H9 (cell line): ENCODE measurements around the gene ZDHHC17. TPM values are rescaled to one million over a fixed set of nuclear protein-coding genes. Genes with fewer than 3 reads are reported as not detected.

Experiments used
- DNase-seq: peaks from one replicate; pipeline ENCODE4 v3.0.0-alpha.2; 2017
- H2AFZ ChIP-seq: one replicate; pipeline ENCODE4 v1.6.1; 2013; ENCODE audit warnings: mild to moderate bottlenecking, low read length, control low read depth, moderate library complexity
- H2AK5ac ChIP-seq: 2 replicates; pipeline ENCODE4 v1.6.1; 2013; ENCODE audit warnings: low read length, control low read depth, mixed read lengths; ENCODE audit not compliant: insufficient read length
- H2BK120ac ChIP-seq: one replicate; pipeline ENCODE4 v1.6.1; 2013; ENCODE audit warnings: low read depth, mild to moderate bottlenecking, low read length, control low read depth, inconsistent platforms; ENCODE audit not compliant: poor library complexity, severe bottlenecking
- H2BK12ac ChIP-seq: 2 replicates; pipeline ENCODE4 v1.6.1; 2013; ENCODE audit warnings: low read length, control low read depth, mixed read lengths, low read depth; ENCODE audit not compliant: insufficient read length
- H2BK15ac ChIP-seq: 2 replicates; pipeline ENCODE4 v1.6.1; 2013; ENCODE audit warnings: low read depth, low read length, control low read depth
- H2BK20ac ChIP-seq: one replicate; pipeline ENCODE4 v1.6.1; 2013; ENCODE audit warnings: low read depth, mild to moderate bottlenecking, low read length, control low read depth, inconsistent platforms; ENCODE audit not compliant: poor library complexity, severe bottlenecking
- H2BK5ac ChIP-seq: 2 replicates; pipeline ENCODE4 v1.6.1; 2013; ENCODE audit warnings: low read length, control low read depth, mixed read lengths; ENCODE audit not compliant: insufficient read length
- H3K14ac ChIP-seq: 2 replicates; pipeline ENCODE4 v1.6.1; 2013; ENCODE audit warnings: low read length, control low read depth; ENCODE audit not compliant: insufficient read depth
- H3K18ac ChIP-seq: 2 replicates; pipeline ENCODE4 v1.6.1; 2013; ENCODE audit warnings: low read depth, mild to moderate bottlenecking, mixed read lengths, low read length, control low read depth; ENCODE audit not compliant: insufficient read length
- H3K23ac ChIP-seq: 2 replicates; pipeline ENCODE4 v1.6.1; 2013; ENCODE audit warnings: low read length, control low read depth, mixed read lengths, low read depth; ENCODE audit not compliant: insufficient read length
- H3K23me2 ChIP-seq: 2 replicates; pipeline ENCODE4 v1.6.1; 2013; ENCODE audit warnings: low read depth, mild to moderate bottlenecking, mixed read lengths, low read length, control low read depth; ENCODE audit not compliant: insufficient read length, poor library complexity, severe bottlenecking
- H3K27ac ChIP-seq: 2 replicates; pipeline ENCODE4 v1.5.1; 2013; ENCODE audit warnings: low read length, control low read depth, mixed read lengths, low read depth; ENCODE audit not compliant: insufficient read length
- H3K27me3 ChIP-seq: 2 replicates; pipeline ENCODE4 v1.6.1; 2013; ENCODE audit warnings: low read length, control low read depth, inconsistent platforms; ENCODE audit not compliant: insufficient read depth
- H3K4ac ChIP-seq: 2 replicates; pipeline ENCODE4 v1.6.1; 2013; ENCODE audit warnings: low read depth, mild to moderate bottlenecking, control low read depth, inconsistent platforms, low read length, moderate library complexity
- H3K4me1 ChIP-seq: 2 replicates; pipeline ENCODE4 v1.6.1; 2013; ENCODE audit warnings: low read length, control low read depth, inconsistent platforms; ENCODE audit not compliant: insufficient read depth
- H3K4me2 ChIP-seq: 2 replicates; pipeline ENCODE4 v1.6.1; 2013; ENCODE audit warnings: low read length, control low read depth, mixed read lengths; ENCODE audit not compliant: insufficient read length, insufficient read depth
- H3K56ac ChIP-seq: 2 replicates; pipeline ENCODE4 v1.6.1; 2013; ENCODE audit warnings: low read depth, mild to moderate bottlenecking, mixed read lengths, low read length, control low read depth; ENCODE audit not compliant: insufficient read length
- H3K79me1 ChIP-seq: 2 replicates; pipeline ENCODE4 v1.6.1; 2013; ENCODE audit warnings: low read depth, mild to moderate bottlenecking, moderate library complexity, low read length, control low read depth, inconsistent platforms; ENCODE audit not compliant: insufficient read depth, poor library complexity, severe bottlenecking
- H3K79me2 ChIP-seq: 2 replicates; pipeline ENCODE4 v1.6.1; 2013; ENCODE audit warnings: low read length, control low read depth, inconsistent platforms; ENCODE audit not compliant: insufficient read depth
- H3K9ac ChIP-seq: 2 replicates; pipeline ENCODE4 v1.6.1; 2013; ENCODE audit warnings: low read length, control low read depth, mixed read lengths; ENCODE audit not compliant: insufficient read length; ENCODE audit errors: extremely low read depth
- H3K9me3 ChIP-seq: one replicate; pipeline ENCODE4 v1.6.1; 2013; ENCODE audit warnings: low read depth, low read length, inconsistent platforms; ENCODE audit not compliant: control insufficient read depth
- H3T11ph ChIP-seq: one replicate; pipeline ENCODE4 v1.6.1; 2013; ENCODE audit warnings: mild to moderate bottlenecking, low read length, control low read depth, inconsistent platforms
- H4K20me1 ChIP-seq: one replicate; pipeline ENCODE4 v1.6.1; 2013; ENCODE audit not compliant: control insufficient read depth, insufficient read length, insufficient read depth
- H4K5ac ChIP-seq: 2 replicates; pipeline ENCODE4 v1.6.1; 2013; ENCODE audit warnings: low read depth, mild to moderate bottlenecking, mixed read lengths, low read length, control low read depth; ENCODE audit not compliant: insufficient read length
- H4K8ac ChIP-seq: replicated peaks from 2 replicates; pipeline ENCODE4 v1.6.1; 2013; ENCODE audit warnings: low read length, control low read depth, mixed read lengths, low read depth; ENCODE audit not compliant: insufficient read length
- H4K91ac ChIP-seq: 2 replicates; pipeline ENCODE4 v1.6.1; 2013; ENCODE audit warnings: low read depth, mild to moderate bottlenecking, moderate library complexity, mixed read lengths, low read length, control low read depth; ENCODE audit not compliant: insufficient read length
- H3K27ac Mint-ChIP-seq, 3 experiments: 2 replicates in 2 of 3; 3 replicates in 1 of 3; pipeline ENCODE4 v1.8.0; 2020 to 2021; ENCODE audit warnings: mixed read lengths in 3 of 3, mild to moderate bottlenecking in 1 of 3, moderate library complexity in 1 of 3
- H3K27me3 Mint-ChIP-seq: 2 replicates; pipeline ENCODE4 v1.8.0; 2021; ENCODE audit warnings: low read depth, mild to moderate bottlenecking, moderate library complexity, mixed read lengths
- H3K36me3 Mint-ChIP-seq, 3 experiments: 2 replicates in 2 of 3; 3 replicates in 1 of 3; pipeline ENCODE4 v1.8.0; 2020 to 2021; ENCODE audit warnings: low read depth in 3 of 3, mixed read lengths in 3 of 3; ENCODE audit not compliant: insufficient read depth in 1 of 3
- H3K4me1 Mint-ChIP-seq, 2 experiments: 2 replicates each; pipeline ENCODE4 v1.8.0; 2020; ENCODE audit warnings: mixed read lengths in 2 of 2
- H3K4me3 Mint-ChIP-seq, 2 experiments: 2 replicates in 1 of 2; 3 replicates in 1 of 2; pipeline ENCODE4 v1.8.0; 2020 to 2021; ENCODE audit warnings: mild to moderate bottlenecking in 2 of 2, mixed read lengths in 2 of 2, moderate library complexity in 1 of 2
- H3K9me3 Mint-ChIP-seq, 2 experiments: 2 replicates in 1 of 2; 3 replicates in 1 of 2; pipeline ENCODE4 v1.8.0; 2020; ENCODE audit warnings: mild to moderate bottlenecking in 2 of 2, mixed read lengths in 2 of 2, moderate library complexity in 1 of 2
- WGBS: extraction: QIAGEN DNeasy Blood & Tissue Kit; methylation state at CpG from one replicate; pipeline ENCODE4 v1.1.7; 2013; ENCODE audit warnings: missing lambda C conversion rate, low lambda C conversion rate, mixed read lengths; ENCODE audit not compliant: insufficient read length; ENCODE audit errors: extremely low coverage; 5-methylcytosine and 5-hydroxymethylcytosine counted together
- total RNA-seq: library from RNA; stranded (reverse); gene quantifications from 2 replicates; pipeline ENCODE4 v1.2.1, GENCODE V29; 2021
- TF ChIP-seq, protein P1 (sequence below): fragments of 200-600 bp; sonication (generic); conservative IDR thresholded peaks from 3 replicates; pipeline ENCODE4 v1.8.0; 2021; ENCODE audit warnings: antibody characterized with exemption, mild to moderate bottlenecking

The ZDHHC17 gene
- total RNA-seq, 1 experiment from 2014 or later: 32.6 TPM

DNA sequence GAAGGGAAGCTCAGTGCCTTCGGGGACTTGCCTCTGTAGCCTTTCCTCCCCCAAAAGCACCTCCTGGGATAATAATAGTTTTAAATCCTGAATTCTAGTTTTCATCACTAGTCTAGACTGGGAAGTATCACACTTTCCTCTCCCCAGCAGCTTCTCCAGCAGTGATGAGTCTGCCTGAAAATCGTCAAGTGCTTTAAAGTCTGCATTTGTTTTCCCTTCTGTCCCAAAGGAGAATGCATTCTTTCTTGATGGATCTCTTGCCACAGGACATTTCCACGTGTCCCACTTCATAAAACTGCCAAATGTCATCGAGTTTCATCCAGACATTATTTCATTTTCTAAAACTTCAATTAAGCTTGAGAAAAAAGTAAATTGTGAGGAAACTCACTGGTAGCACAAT is 99.9 kb downstream of the ZDHHC17 start:
- H3K27me3 ChIP-seq: no peaks in the 10 kb centered on the region
- H4K8ac ChIP-seq: no peak overlapping the region
- no peak overlapping the region for H3T11ph ChIP-seq
- H3K9me3 ChIP-seq: no peaks in the 10 kb centered on the region
- no peak overlapping the region for H3K4me3 Mint-ChIP-seq
- no peak overlapping the region for H2BK15ac ChIP-seq
- H2AK5ac ChIP-seq: no peak overlapping the region
- no CpG with 5 or more reads among the region's 4 CpGs for WGBS
- H3K23me2 ChIP-seq: no peaks in the 10 kb centered on the region
- no peak overlapping the region for H3K56ac ChIP-seq
- H3K18ac ChIP-seq: no peak overlapping the region
- H3K4me1 ChIP-seq: peaks cover 10% of the 10 kb centered on the region; the same call in 1 of the 2 replicates
- H2BK120ac ChIP-seq: no peak overlapping the region
- TF ChIP-seq, protein P1, sequence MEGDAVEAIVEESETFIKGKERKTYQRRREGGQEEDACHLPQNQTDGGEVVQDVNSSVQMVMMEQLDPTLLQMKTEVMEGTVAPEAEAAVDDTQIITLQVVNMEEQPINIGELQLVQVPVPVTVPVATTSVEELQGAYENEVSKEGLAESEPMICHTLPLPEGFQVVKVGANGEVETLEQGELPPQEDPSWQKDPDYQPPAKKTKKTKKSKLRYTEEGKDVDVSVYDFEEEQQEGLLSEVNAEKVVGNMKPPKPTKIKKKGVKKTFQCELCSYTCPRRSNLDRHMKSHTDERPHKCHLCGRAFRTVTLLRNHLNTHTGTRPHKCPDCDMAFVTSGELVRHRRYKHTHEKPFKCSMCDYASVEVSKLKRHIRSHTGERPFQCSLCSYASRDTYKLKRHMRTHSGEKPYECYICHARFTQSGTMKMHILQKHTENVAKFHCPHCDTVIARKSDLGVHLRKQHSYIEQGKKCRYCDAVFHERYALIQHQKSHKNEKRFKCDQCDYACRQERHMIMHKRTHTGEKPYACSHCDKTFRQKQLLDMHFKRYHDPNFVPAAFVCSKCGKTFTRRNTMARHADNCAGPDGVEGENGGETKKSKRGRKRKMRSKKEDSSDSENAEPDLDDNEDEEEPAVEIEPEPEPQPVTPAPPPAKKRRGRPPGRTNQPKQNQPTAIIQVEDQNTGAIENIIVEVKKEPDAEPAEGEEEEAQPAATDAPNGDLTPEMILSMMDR: no peak
- peaks cover 26 to 52% (median 52%) of the 10 kb centered on the region in 3 experiments; a peak in 6 of 7 replicates for H3K36me3 Mint-ChIP-seq
- H3K14ac ChIP-seq: no peak overlapping the region
- no peak overlapping the region for H4K5ac ChIP-seq
- no peak overlapping the region for H3K9ac ChIP-seq
- H3K79me2 ChIP-seq: peaks cover 4% of the 10 kb centered on the region; the same call in 1 of the 2 replicates
- no peaks in the 10 kb centered on the region for H4K20me1 ChIP-seq
- H2BK12ac ChIP-seq: no peak overlapping the region
- no peak overlapping the region for H3K27ac ChIP-seq
- no peak overlapping the region for H2AFZ ChIP-seq
- H3K79me1 ChIP-seq: peaks cover 3% of the 10 kb centered on the region
- H3K23ac ChIP-seq: no peak overlapping the region
- no peak overlapping the region for H3K4me2 ChIP-seq
- H2BK20ac ChIP-seq: no peak overlapping the region
- no peak for DNase-seq
- no peaks in the 10 kb centered on the region for H3K27me3 Mint-ChIP-seq
- H4K91ac ChIP-seq: no peak overlapping the region
- H2BK5ac ChIP-seq: peak overlapping the region; percentile 26
- no peak overlapping the region for H3K4ac ChIP-seq
- peak overlapping the region; percentile 10 to 65 (median 20); a peak in 4 of 7 replicates for H3K27ac Mint-ChIP-seq
- H3K4me1 Mint-ChIP-seq: peaks cover 30 to 31% of the 10 kb centered on the region in 2 experiments
- H3K9me3 Mint-ChIP-seq: no peaks in the 10 kb centered on the region
